A673 (cell line): ENCODE results near the gene ADAMTS1. TPM values are rescaled to one million over a fixed set of nuclear protein-coding genes. Genes with fewer than 3 reads are reported as not detected.

Experiments used
- BruUV-seq: library from RNA; stranded (reverse); fragments of 400-500 nt; replicated peaks from 2 replicates; lab custom pipeline; 2021; lab: Mats Ljungman, UMichigan
- CTCF ChIA-PET: fragments of 300-600 bp; sonication (Branson Sonifier 250); formaldehyde crosslinking; loops from one replicate; lab custom pipeline; 2022; ENCODE audit warnings: antibody characterized with exemption; lab: Charles Lee
- POLR2A ChIA-PET: fragments of 300-600 bp; sonication (Branson Sonifier 250); formaldehyde crosslinking; loops from one replicate; lab custom pipeline; 2022; ENCODE audit warnings: antibody characterized with exemption; ENCODE audit not compliant: low non-redundant PET; lab: Charles Lee
- DNase-seq: peaks from one replicate; pipeline ENCODE4 v3.0.0-alpha.2; 2015; ENCODE audit warnings: low spot score
- H3K27ac ChIP-seq: fragments of 200-600 bp; sonication (generic); 2 replicates; pipeline ENCODE4 v1.5.1; 2016; ENCODE audit warnings: mixed run types, low read depth, mild to moderate bottlenecking, mixed read lengths, antibody characterized with exemption, low read length; ENCODE audit not compliant: poor library complexity, severe bottlenecking
- H3K27me3 ChIP-seq: fragments of 200-600 bp; sonication (generic); replicated peaks from 2 replicates; pipeline ENCODE4 v1.6.1; 2017; ENCODE audit warnings: mixed run types, low read depth, mild to moderate bottlenecking, mixed read lengths, antibody characterized with exemption, low read length; ENCODE audit not compliant: insufficient read depth, poor library complexity
- H3K36me3 ChIP-seq: fragments of 200-600 bp; sonication (generic); 2 replicates; pipeline ENCODE4 v1.6.1; 2016; ENCODE audit warnings: mixed run types, mild to moderate bottlenecking, mixed read lengths, antibody characterized with exemption, low read length; ENCODE audit not compliant: insufficient read depth, poor library complexity, severe bottlenecking
- H3K4me1 ChIP-seq: fragments of 200-600 bp; sonication (generic); 2 replicates; pipeline ENCODE4 v1.6.1; 2017; ENCODE audit warnings: mixed run types, mild to moderate bottlenecking, mixed read lengths, antibody characterized with exemption, low read length; ENCODE audit not compliant: insufficient read depth, poor library complexity, severe bottlenecking
- H3K4me3 ChIP-seq: fragments of 200-600 bp; sonication (generic); 2 replicates; pipeline ENCODE4 v1.5.1; 2016; ENCODE audit warnings: low read depth, mixed run types, mild to moderate bottlenecking, mixed read lengths, low read length; ENCODE audit not compliant: poor library complexity, severe bottlenecking
- H3K9me3 ChIP-seq: fragments of 200-600 bp; sonication (generic); 2 replicates; pipeline ENCODE4 v1.6.1; 2016; ENCODE audit warnings: mixed run types, low read depth, mild to moderate bottlenecking, mixed read lengths, antibody characterized with exemption, low read length; ENCODE audit not compliant: poor library complexity, severe bottlenecking
- CTCF ChIP-seq: fragments of 300-800, 200-600 bp; sonication (generic); conservative IDR thresholded peaks from 2 replicates; pipeline ENCODE4 v1.5.1; 2017; ENCODE audit warnings: low read depth, mild to moderate bottlenecking, antibody characterized with exemption, low read length, moderate library complexity, mixed read lengths
- EZH2 ChIP-seq: fragments of 200-600 bp; sonication (generic); IDR thresholded peaks from 2 replicates; pipeline ENCODE4 v1.6.1; 2017; ENCODE audit warnings: borderline replicate concordance, low read depth, mild to moderate bottlenecking, mixed read lengths, antibody characterized with exemption, low read length; ENCODE audit not compliant: poor library complexity, severe bottlenecking
- intact Hi-C: fragments of 100-400 bp; cut with micrococcal nuclease; formaldehyde crosslinking; loops from one replicate; pipeline ENCODE4 v1.10.0; 2022; ENCODE audit not compliant: unreplicated experiment
- total RNA-seq: library from RNA; stranded (reverse); gene quantifications from 2 replicates; pipeline ENCODE4 v1.2.3, GENCODE V29; 2021

The ADAMTS1 gene
- total RNA-seq, 1 experiment from 2014 or later: 17.9 TPM

GRCh38 chr21:26852423-26852822, 7.2 kb upstream of the ADAMTS1 start:
- ChIA-PET CTCF (interaction anchor here (1.4 kb wide), 1 partner anchor 109 kb away, joined by 3 read pairs; no protein-coding TSS in a partner anchor), POLR2A (no interaction called here)
- Histone ChIP-seq H3K36me3 (no peaks in the 10 kb centered on the region), H3K4me1 (peaks cover 6% of the 10 kb centered on the region), H3K4me3 (no peak overlapping the region), H3K27me3 (no peaks in the 10 kb centered on the region), H3K27ac (no peak overlapping the region), H3K9me3 (no peaks in the 10 kb centered on the region)
- TF ChIP-seq CTCF (no peak), EZH2 (no peak)
- no TSS peak for BruUV-seq
- intact Hi-C loops: loop anchor here (5.0 kb wide), 1 partner anchor 950 kb away; no protein-coding TSS in a partner anchor
- DNase-seq: no peak

- no TSS peak for BruUV-seq
- H3K4me3 ChIP-seq: no peak overlapping the region
- H3K36me3 ChIP-seq: no peaks in the 10 kb centered on the region
- ChIA-PET POLR2A (no interaction called here), CTCF (no interaction called here)
- DNase-seq: no peak
- intact Hi-C loops: loop anchor here (2.0 to 5.0 kb wide), 4 partner anchors 951 to 1893 kb away; no protein-coding TSS in a partner anchor
- no peak for TF ChIP-seq CTCF
- TF ChIP-seq EZH2: no peak
- H3K27ac ChIP-seq: no peak overlapping the region
- H3K9me3 ChIP-seq: no peaks in the 10 kb centered on the region
- H3K27me3 ChIP-seq: no peaks in the 10 kb centered on the region
- H3K4me1 ChIP-seq: peaks cover 6% of the 10 kb centered on the region
Measured at GRCh38 chr21:26851109-26851944, 6.1 kb upstream of the ADAMTS1 start.

- POLR2A ChIA-PET: no interaction called here
- intact Hi-C loops: loop anchor here (1.0 to 5.0 kb wide), 6 partner anchors 714 to 1895 kb away; no protein-coding TSS in a partner anchor
- DNase-seq: peak; percentile 71
- Histone ChIP-seq H3K9me3 (no peaks in the 10 kb centered on the region), H3K4me3 (no peak overlapping the region), H3K27ac (no peak overlapping the region), H3K27me3 (no peaks in the 10 kb centered on the region), H3K4me1 (peaks cover 6% of the 10 kb centered on the region), H3K36me3 (no peaks in the 10 kb centered on the region)
- BruUV-seq: no TSS peak
- TF ChIP-seq EZH2 (no peak), CTCF (peak; percentile 66)
- CTCF ChIA-PET: interaction anchor here (0.6 kb wide), 1 partner anchor 851 kb away, joined by 5 read pairs; no protein-coding TSS in a partner anchor
Measured at GRCh38 chr21:26850116-26850643, 5.0 kb upstream of the ADAMTS1 start.
